A673 (cell line): ENCODE data around the gene SERINC5. TPM values are rescaled to one million over a fixed set of nuclear protein-coding genes. Genes with fewer than 3 reads are reported as not detected.

Experiments
- BruUV-seq: library from RNA; stranded (reverse); fragments of 400-500 nt; replicated peaks from 2 replicates; lab custom pipeline; 2021; lab: Mats Ljungman, UMichigan
- CTCF ChIA-PET: fragments of 300-600 bp; sonication (Branson Sonifier 250); formaldehyde crosslinking; loops from one replicate; lab custom pipeline; 2022; ENCODE audit warnings: antibody characterized with exemption; lab: Charles Lee
- POLR2A ChIA-PET: fragments of 300-600 bp; sonication (Branson Sonifier 250); formaldehyde crosslinking; loops from one replicate; lab custom pipeline; 2022; ENCODE audit warnings: antibody characterized with exemption; ENCODE audit not compliant: low non-redundant PET; lab: Charles Lee
- DNase-seq: peaks from one replicate; pipeline ENCODE4 v3.0.0-alpha.2; 2015; ENCODE audit warnings: low spot score
- H3K27ac ChIP-seq: fragments of 200-600 bp; sonication (generic); 2 replicates; pipeline ENCODE4 v1.5.1; 2016; ENCODE audit warnings: mixed run types, low read depth, mild to moderate bottlenecking, mixed read lengths, antibody characterized with exemption, low read length; ENCODE audit not compliant: poor library complexity, severe bottlenecking
- H3K27me3 ChIP-seq: fragments of 200-600 bp; sonication (generic); replicated peaks from 2 replicates; pipeline ENCODE4 v1.6.1; 2017; ENCODE audit warnings: mixed run types, low read depth, mild to moderate bottlenecking, mixed read lengths, antibody characterized with exemption, low read length; ENCODE audit not compliant: insufficient read depth, poor library complexity
- H3K36me3 ChIP-seq: fragments of 200-600 bp; sonication (generic); 2 replicates; pipeline ENCODE4 v1.6.1; 2016; ENCODE audit warnings: mixed run types, mild to moderate bottlenecking, mixed read lengths, antibody characterized with exemption, low read length; ENCODE audit not compliant: insufficient read depth, poor library complexity, severe bottlenecking
- H3K4me1 ChIP-seq: fragments of 200-600 bp; sonication (generic); 2 replicates; pipeline ENCODE4 v1.6.1; 2017; ENCODE audit warnings: mixed run types, mild to moderate bottlenecking, mixed read lengths, antibody characterized with exemption, low read length; ENCODE audit not compliant: insufficient read depth, poor library complexity, severe bottlenecking
- H3K4me3 ChIP-seq: fragments of 200-600 bp; sonication (generic); 2 replicates; pipeline ENCODE4 v1.5.1; 2016; ENCODE audit warnings: low read depth, mixed run types, mild to moderate bottlenecking, mixed read lengths, low read length; ENCODE audit not compliant: poor library complexity, severe bottlenecking
- H3K9me3 ChIP-seq: fragments of 200-600 bp; sonication (generic); 2 replicates; pipeline ENCODE4 v1.6.1; 2016; ENCODE audit warnings: mixed run types, low read depth, mild to moderate bottlenecking, mixed read lengths, antibody characterized with exemption, low read length; ENCODE audit not compliant: poor library complexity, severe bottlenecking
- CTCF ChIP-seq: fragments of 300-800, 200-600 bp; sonication (generic); conservative IDR thresholded peaks from 2 replicates; pipeline ENCODE4 v1.5.1; 2017; ENCODE audit warnings: low read depth, mild to moderate bottlenecking, antibody characterized with exemption, low read length, moderate library complexity, mixed read lengths
- EZH2 ChIP-seq: fragments of 200-600 bp; sonication (generic); IDR thresholded peaks from 2 replicates; pipeline ENCODE4 v1.6.1; 2017; ENCODE audit warnings: borderline replicate concordance, low read depth, mild to moderate bottlenecking, mixed read lengths, antibody characterized with exemption, low read length; ENCODE audit not compliant: poor library complexity, severe bottlenecking
- intact Hi-C: fragments of 100-400 bp; cut with micrococcal nuclease; formaldehyde crosslinking; loops from one replicate; pipeline ENCODE4 v1.10.0; 2022; ENCODE audit not compliant: unreplicated experiment
- total RNA-seq: library from RNA; stranded (reverse); gene quantifications from 2 replicates; pipeline ENCODE4 v1.2.3, GENCODE V29; 2021

The SERINC5 gene
- total RNA-seq, 1 experiment from 2014 or later = 20.6 TPM

GRCh38 chr5:80071510-80072021, 184.3 kb downstream of the SERINC5 start:
- ChIA-PET CTCF (no interaction called here), POLR2A (no interaction called here)
- Histone ChIP-seq H3K27ac (no peak overlapping the region), H3K4me3 (no peak overlapping the region), H3K36me3 (no peaks in the 10 kb centered on the region), H3K4me1 (peaks cover 17% of the 10 kb centered on the region), H3K9me3 (no peaks in the 10 kb centered on the region), H3K27me3 (no peaks in the 10 kb centered on the region)
- intact Hi-C loops = no loop called here
- no peak for TF ChIP-seq CTCF
- no peak for TF ChIP-seq EZH2
- BruUV-seq = no TSS peak
- DNase-seq = no peak

- H3K36me3 ChIP-seq = no peaks in the 10 kb centered on the region
- H3K4me1 ChIP-seq = peaks cover 17% of the 10 kb centered on the region
- DNase-seq = no peak
- BruUV-seq = no TSS peak
- intact Hi-C loops = no loop called here
- ChIA-PET POLR2A (no interaction called here), CTCF (no interaction called here)
- no peak for TF ChIP-seq EZH2
- TF ChIP-seq CTCF = no peak
- H3K27me3 ChIP-seq = no peaks in the 10 kb centered on the region
- no peaks in the 10 kb centered on the region for H3K9me3 ChIP-seq
- no peak overlapping the region for H3K27ac ChIP-seq
- H3K4me3 ChIP-seq = no peak overlapping the region
Observed at GRCh38 chr5:80070338-80071056, 185.4 kb downstream of the SERINC5 start.

GRCh38 chr5:80069918-80070318, 185.9 kb downstream of the SERINC5 start:
- H3K4me3 ChIP-seq = no peak overlapping the region
- peaks cover 17% of the 10 kb centered on the region for H3K4me1 ChIP-seq
- H3K27me3 ChIP-seq = no peaks in the 10 kb centered on the region
- no TSS peak for BruUV-seq
- ChIA-PET POLR2A (no interaction called here), CTCF (no interaction called here)
- intact Hi-C loops = no loop called here
- peak; percentile 54 for DNase-seq
- H3K27ac ChIP-seq = peak overlapping the region; percentile 20
- H3K36me3 ChIP-seq = no peaks in the 10 kb centered on the region
- H3K9me3 ChIP-seq = no peaks in the 10 kb centered on the region
- TF ChIP-seq EZH2 (no peak), CTCF (no peak)
